H1 (cell line): ENCODE results near the gene KCNMA1. TPM values are rescaled to one million over a fixed set of nuclear protein-coding genes. Genes with fewer than 3 reads are reported as not detected.

Source experiments
- CTCF ChIA-PET: fragments of 300-600 bp; sonication (Branson Sonifier 250); formaldehyde crosslinking; loops from one replicate; lab custom pipeline; 2021; ENCODE audit not compliant: partially characterized antibody; lab: Charles Lee
- POLR2A ChIA-PET: fragments of 300-600 bp; sonication (Branson Sonifier 250); formaldehyde crosslinking; loops from one replicate; lab custom pipeline; 2021; ENCODE audit warnings: inconsistent platforms; ENCODE audit not compliant: partially characterized antibody; lab: Charles Lee
- DNase-seq, 2 experiments: peaks; one replicate each; pipeline versions ENCODE4 v3.0.0 to v3.0.0-alpha.2; 2010 to 2022; ENCODE audit warnings: low spot score in 2 of 2, low read depth in 1 of 2, mixed read lengths in 1 of 2
- FAIRE-seq: peaks from 2 replicates; lab custom pipeline; 2011; peaks lifted over from hg19 to GRCh38; lab: Jason Lieb, UNC
- H2AFZ ChIP-seq: 2 replicates; pipeline ENCODE4 v1.8.1; 2012; ENCODE audit warnings: low read length, inconsistent platforms
- H2AK5ac ChIP-seq: 2 replicates; pipeline ENCODE4 v1.6.1; 2013; ENCODE audit warnings: low read depth, low read length
- H2BK120ac ChIP-seq: replicated peaks from 2 replicates; pipeline ENCODE3; 2013; ENCODE audit warnings: low read depth, low read length, inconsistent platforms
- H2BK12ac ChIP-seq: 2 replicates; pipeline ENCODE4 v1.6.1; 2013; ENCODE audit warnings: low read depth, low read length
- H2BK15ac ChIP-seq: 2 replicates; pipeline ENCODE4 v1.6.1; 2013; ENCODE audit warnings: low read length
- H2BK20ac ChIP-seq: 2 replicates; pipeline ENCODE4 v1.6.1; 2013; ENCODE audit warnings: low read length
- H2BK5ac ChIP-seq: 2 replicates; pipeline ENCODE4 v1.6.1; 2013; ENCODE audit warnings: low read depth, low read length
- H3K14ac ChIP-seq: 2 replicates; pipeline ENCODE4 v1.6.1; 2013; ENCODE audit warnings: inconsistent platforms; ENCODE audit not compliant: insufficient read length
- H3K18ac ChIP-seq: 2 replicates; pipeline ENCODE4 v1.6.1; 2013; ENCODE audit warnings: low read length; ENCODE audit errors: extremely low read depth
- H3K23ac ChIP-seq: 2 replicates; pipeline ENCODE4 v1.6.1; 2013; ENCODE audit warnings: inconsistent platforms; ENCODE audit not compliant: insufficient read length
- H3K23me2 ChIP-seq: 2 replicates; pipeline ENCODE4 v1.6.1; 2013; ENCODE audit warnings: low read depth, low read length
- H3K27ac ChIP-seq: 2 replicates; pipeline ENCODE4 v1.6.1; 2011; ENCODE audit warnings: low read depth, low read length, inconsistent platforms
- H3K27me3 ChIP-seq, 4 experiments: replicated peaks in 1 of 4; 1 replicate in 1 of 4; 2 replicates in 3 of 4; pipeline versions ENCODE4 v1.6.1 to v1.8.1; 2011 to 2013; ENCODE audit warnings: low read length in 3 of 4, mild to moderate bottlenecking in 3 of 4, inconsistent platforms in 2 of 4, mixed read lengths in 2 of 4, moderate library complexity in 1 of 4; ENCODE audit not compliant: control insufficient read depth in 3 of 4, insufficient read depth in 3 of 4; ENCODE audit errors: extremely low read depth in 1 of 4
- H3K36me3 ChIP-seq, 4 experiments: 2 replicates each; pipeline versions ENCODE4 v1.6.1 to v1.8.1; 2011 to 2013; ENCODE audit warnings: mild to moderate bottlenecking in 4 of 4, low read length in 3 of 4, moderate library complexity in 2 of 4, control low read depth in 1 of 4, inconsistent platforms in 1 of 4; ENCODE audit not compliant: insufficient read depth in 4 of 4, control insufficient read depth in 2 of 4
- H3K4ac ChIP-seq: replicated peaks from 2 replicates; pipeline ENCODE3; 2013; ENCODE audit warnings: low read length, low read depth, mixed read lengths, inconsistent platforms; ENCODE audit not compliant: insufficient read length
- H3K4me1 ChIP-seq, 4 experiments: replicated peaks in 1 of 4; 1 replicate in 1 of 4; 2 replicates in 3 of 4; pipeline versions ENCODE4 v1.6.1 to v1.8.1; 2011 to 2013; ENCODE audit warnings: low read length in 3 of 4, inconsistent platforms in 2 of 4, mixed read lengths in 1 of 4; ENCODE audit not compliant: insufficient read depth in 4 of 4, control insufficient read depth in 3 of 4
- H3K4me2 ChIP-seq, 2 experiments: 2 replicates each; pipeline versions ENCODE4 v1.6.1 to v1.8.1; 2011 to 2013; ENCODE audit warnings: low read depth in 2 of 2, low read length in 2 of 2, control low read depth in 1 of 2, inconsistent platforms in 1 of 2, mild to moderate bottlenecking in 1 of 2; ENCODE audit not compliant: insufficient read depth in 1 of 2
- H3K4me3 ChIP-seq, 4 experiments: fragments of 200-600, 300-600 bp in 1 of 4; sonication (generic), shearing (Covaris generic), sonication (Bioruptor Twin) in 1 of 4; 2 replicates each; pipeline versions ENCODE4 v1.5.1 to v1.8.1; 2011 to 2016; ENCODE audit warnings: low read length in 4 of 4, low read depth in 3 of 4, control low read depth in 2 of 4, inconsistent platforms in 2 of 4, mild to moderate bottlenecking in 2 of 4, mixed read lengths in 1 of 4, moderate library complexity in 1 of 4; ENCODE audit not compliant: insufficient read depth in 2 of 4; ENCODE audit errors: extremely low read depth in 1 of 4
- H3K56ac ChIP-seq: replicated peaks from 2 replicates; pipeline ENCODE3; 2013; ENCODE audit warnings: low read depth, mild to moderate bottlenecking, mixed read lengths, low read length, inconsistent platforms; ENCODE audit not compliant: insufficient read length
- H3K79me1 ChIP-seq: 2 replicates; pipeline ENCODE4 v1.6.1; 2013; ENCODE audit warnings: low read depth, low read length, control low read depth
- H3K79me2 ChIP-seq, 2 experiments: 2 replicates each; pipeline versions ENCODE4 v1.6.1 to v1.8.1; 2012 to 2013; ENCODE audit warnings: low read length in 2 of 2, mild to moderate bottlenecking in 2 of 2, inconsistent platforms in 1 of 2; ENCODE audit not compliant: insufficient read depth in 2 of 2, control insufficient read depth in 1 of 2
- H3K9ac ChIP-seq, 4 experiments: replicated peaks in 1 of 4; 1 replicate in 1 of 4; 2 replicates in 3 of 4; pipeline versions ENCODE4 v1.6.1 to v1.8.1; 2011 to 2013; ENCODE audit warnings: low read depth in 3 of 4, low read length in 3 of 4, control low read depth in 2 of 4, mild to moderate bottlenecking in 2 of 4, moderate library complexity in 2 of 4, inconsistent platforms in 1 of 4; ENCODE audit errors: extremely low read depth in 1 of 4
- H3K9me3 ChIP-seq, 2 experiments: 2 replicates each; pipeline versions ENCODE4 v1.6.1 to v1.8.1; 2012 to 2013; ENCODE audit warnings: mild to moderate bottlenecking in 2 of 2, moderate library complexity in 2 of 2, control low read depth in 1 of 2, inconsistent platforms in 1 of 2, low read depth in 1 of 2, low read length in 1 of 2, mixed read lengths in 1 of 2; ENCODE audit not compliant: insufficient read depth in 2 of 2
- H4K20me1 ChIP-seq, 2 experiments: replicated peaks in 1 of 2; 2 replicates each; pipeline versions ENCODE3 to v1.8.1; 2011 to 2013; ENCODE audit warnings: inconsistent platforms in 2 of 2, low read length in 2 of 2, mild to moderate bottlenecking in 1 of 2; ENCODE audit not compliant: insufficient read depth in 2 of 2, control insufficient read depth in 1 of 2
- H4K5ac ChIP-seq: 2 replicates; pipeline ENCODE4 v1.6.1; 2013; ENCODE audit warnings: low read length, low read depth, mixed read lengths, inconsistent platforms; ENCODE audit not compliant: insufficient read length
- H4K8ac ChIP-seq: 2 replicates; pipeline ENCODE4 v1.8.0; 2013; ENCODE audit warnings: mild to moderate bottlenecking, moderate library complexity, low read length, inconsistent platforms; ENCODE audit not compliant: insufficient read depth; ENCODE audit errors: extremely low read depth
- H4K91ac ChIP-seq: replicated peaks from 2 replicates; pipeline ENCODE3; 2013; ENCODE audit warnings: low read length, mixed read lengths, inconsistent platforms; ENCODE audit not compliant: insufficient read length
- CHD2 ChIP-seq: IDR thresholded peaks from 2 replicates; pipeline ENCODE4 v1.6.1; 2012; ENCODE audit warnings: low read length, improper control_type of control experiment
- EP300 ChIP-seq, 2 experiments: IDR thresholded peaks; 1 replicate in 1 of 2; 2 replicates in 1 of 2; pipeline ENCODE4 v1.6.1; 2011 to 2012; ENCODE audit warnings: low read depth in 2 of 2, low read length in 2 of 2, mild to moderate bottlenecking in 2 of 2, borderline replicate concordance in 1 of 2, inconsistent platforms in 1 of 2, moderate library complexity in 1 of 2
- HDAC6 ChIP-seq: IDR thresholded peaks from one replicate; pipeline ENCODE4 v1.7.1; 2012; ENCODE audit warnings: low read depth, mild to moderate bottlenecking, inconsistent platforms, low read length, moderate library complexity
- KDM5A ChIP-seq: fragments of 200-600 bp; IDR thresholded peaks from 2 replicates; pipeline ENCODE4 v1.7.1; 2012; ENCODE audit warnings: mild to moderate bottlenecking, low read length, inconsistent platforms, mixed read lengths
- RAD21 ChIP-seq, 2 experiments: IDR thresholded peaks in 1 of 2; conservative IDR thresholded peaks in 1 of 2; 2 replicates each; pipeline ENCODE4 v1.6.1; 2011; ENCODE audit warnings: low read depth in 2 of 2, low read length in 2 of 2, improper control_type of control experiment in 1 of 2, inconsistent platforms in 1 of 2, mild to moderate bottlenecking in 1 of 2, moderate library complexity in 1 of 2
- SAP30 ChIP-seq: fragments of 300-600 bp; sonication (generic); IDR thresholded peaks from 2 replicates; pipeline ENCODE4 v1.7.1; 2012; ENCODE audit warnings: low read length, moderate library complexity, mild to moderate bottlenecking, inconsistent platforms; ENCODE audit not compliant: insufficient read depth, insufficient replicate concordance
- SP4 ChIP-seq: IDR thresholded peaks from 2 replicates; pipeline ENCODE4 v1.6.1; 2012; ENCODE audit warnings: low read length, inconsistent platforms
- TAF1 ChIP-seq: IDR thresholded peaks from 2 replicates; pipeline ENCODE4 v1.6.1; 2011; ENCODE audit warnings: mild to moderate bottlenecking, low read depth, low read length
- WGBS, 2 experiments: shearing (Covaris generic) in 1 of 2; methylation state at CpG; one replicate each; pipeline versions ENCODE4 v1.1.6 to v1.1.7; 2013 to 2015; ENCODE audit warnings: low lambda C conversion rate in 2 of 2, mixed read lengths in 2 of 2, inconsistent platforms in 1 of 2, low coverage in 1 of 2, missing lambda C conversion rate in 1 of 2; ENCODE audit not compliant: insufficient replicate concordance in 2 of 2, insufficient coverage in 1 of 2, insufficient read length in 1 of 2; ENCODE audit errors: extremely low coverage in 1 of 2, missing lambda C conversion rate in 1 of 2; 5-methylcytosine and 5-hydroxymethylcytosine counted together
- polyA plus RNA-seq, 7 experiments: library from polyadenylated mRNA; depleted of rRNA in 3 of 7; stranded (reverse) in 5 of 7; unstranded in 2 of 7; fragments of >200 nt in 5 of 7; fragments of 200-250 nt in 2 of 7; gene quantifications; 1 replicate in 5 of 7; 2 replicates in 1 of 7; 4 replicates in 1 of 7; pipeline versions ENCODE4 v1.2.1 to v1.2.3, GENCODE V29; 2011 to 2013; ENCODE audit warnings: missing spikeins in 2 of 7, mixed read lengths in 2 of 7
- total RNA-seq: library from RNA; stranded (reverse); fragmentation: NEBNext Ultra II Directional; extraction: Animal tissue kit (Norgen Biotek cat#: 25700); gene quantifications from 2 replicates; pipeline ENCODE4 v1.2.1, GENCODE V29; 2021
- TF ChIP-seq, protein P1 (sequence below): IDR thresholded peaks from 2 replicates; pipeline ENCODE4 v1.6.1; 2011; ENCODE audit warnings: low read depth, mild to moderate bottlenecking, low read length; ENCODE audit not compliant: insufficient read depth

KCNMA1 gene
- total and polyA plus RNA-seq, 2 of the 8 experiments (the other 6 are each of a cell fraction or from before 2014, with no cell fraction given) = 10.2 to 11.1 TPM

GRCh38 chr10:77578583-77579227, 58.9 kb downstream of the KCNMA1 start:
- H3K4me1 ChIP-seq = no peaks in the 10 kb centered on the region
- H3K23me2 ChIP-seq = no peaks in the 10 kb centered on the region
- no peak overlapping the region for H2AFZ ChIP-seq
- H3K27ac ChIP-seq = no peak overlapping the region
- H3K9me3 ChIP-seq = no peaks in the 10 kb centered on the region
- no peak overlapping the region for H2AK5ac ChIP-seq
- no peaks in the 10 kb centered on the region for H4K20me1 ChIP-seq
- H4K5ac ChIP-seq = no peak overlapping the region
- H3K36me3 ChIP-seq = no peaks in the 10 kb centered on the region
- no peak overlapping the region for H3K9ac ChIP-seq
- no peak overlapping the region for H3K4ac ChIP-seq
- no peak overlapping the region for H3K4me2 ChIP-seq
- FAIRE-seq (no peak), DNase-seq (no peak)
- WGBS, 2 experiments = 82% methylated on average over 7 of the region's 7 CpGs; no CpG with 5 or more reads in 1 of the 2 experiments
- H2BK5ac ChIP-seq = no peak overlapping the region
- H2BK12ac ChIP-seq = no peak overlapping the region
- no peak overlapping the region for H3K4me3 ChIP-seq
- H3K23ac ChIP-seq = no peak overlapping the region
- H3K18ac ChIP-seq = no peak overlapping the region
- H4K8ac ChIP-seq = no peak overlapping the region
- no peak overlapping the region for H3K56ac ChIP-seq
- ChIA-PET POLR2A (no interaction called here), CTCF (no interaction called here)
- no peak overlapping the region for H4K91ac ChIP-seq
- TF ChIP-seq CHD2 (no peak), EP300 (IDR thresholded peaks at IDR 0.05; ENCODE audit: borderline replicate concordance in 1 of 2, low read depth in 2 of 2, low read length in 2 of 2) (no peak), TAF1 (no peak), RAD21 (IDR thresholded peaks at IDR 0.05 in 1 of 2, conservative IDR thresholded peaks at IDR 0.05 in 1 of 2; ENCODE audit: low read depth in 2 of 2, low read length in 2 of 2) (no peak), KDM5A (no peak), HDAC6 (no peak), SP4 (no peak), SAP30 (no peak)
- TF ChIP-seq, protein P1, sequence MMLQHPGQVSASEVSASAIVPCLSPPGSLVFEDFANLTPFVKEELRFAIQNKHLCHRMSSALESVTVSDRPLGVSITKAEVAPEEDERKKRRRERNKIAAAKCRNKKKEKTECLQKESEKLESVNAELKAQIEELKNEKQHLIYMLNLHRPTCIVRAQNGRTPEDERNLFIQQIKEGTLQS = no peak
- no peaks in the 10 kb centered on the region for H3K27me3 ChIP-seq
- no peak overlapping the region for H3K14ac ChIP-seq
- H2BK120ac ChIP-seq = no peak overlapping the region
- no peak overlapping the region for H2BK20ac ChIP-seq
- H3K79me2 ChIP-seq = no peaks in the 10 kb centered on the region
- H3K79me1 ChIP-seq = no peaks in the 10 kb centered on the region
- no peak overlapping the region for H2BK15ac ChIP-seq
